Heart left ventricle (tissue), 16 donors: ENCODE results near the gene CDH23. TPM values are rescaled to one million over a fixed set of nuclear protein-coding genes. Genes with fewer than 3 reads are reported as not detected.

Experiments
- ATAC-seq, 4 donors: fragments of 200-7000 bp; cut with Tn5 transposase; one replicate each; pipeline ENCODE4 v1.9.1; 2020 to 2022; ENCODE audit warnings: moderate library complexity in 4 of 4, mild to moderate bottlenecking in 3 of 4, moderate number of reproducible peaks in 1 of 4
- DNase-seq, 5 donors: peaks; one replicate each; pipeline ENCODE4 v3.0.0-alpha.2; 2020
- H3K27ac ChIP-seq, 12 donors: fragments of 200-600 bp; sonication (generic) in 4 of 12; one replicate each; pipeline versions ENCODE4 v1.5.0 to v1.8.0; 2016 to 2022; ENCODE audit warnings: mild to moderate bottlenecking in 2 of 12
- H3K27me3 ChIP-seq, 9 donors: fragments of 200-600 bp; sonication (generic) in 2 of 9; one replicate each; pipeline versions ENCODE4 v1.5.1 to v1.8.0; 2016 to 2022; ENCODE audit warnings: mild to moderate bottlenecking in 3 of 9
- H3K36me3 ChIP-seq, 9 donors: fragments of 200-600 bp; sonication (generic) in 2 of 9; one replicate each; pipeline versions ENCODE4 v1.5.0 to v1.8.0; 2018 to 2022; ENCODE audit warnings: mild to moderate bottlenecking in 2 of 9
- H3K4me1 ChIP-seq, 12 donors: fragments of 200-600 bp; sonication (generic) in 4 of 12; one replicate each; pipeline versions ENCODE4 v1.5.0 to v1.8.0; 2016 to 2022; ENCODE audit warnings: mild to moderate bottlenecking in 3 of 12
- H3K4me3 ChIP-seq, 12 donors: fragments of 200-600 bp; sonication (generic) in 4 of 12; one replicate each; pipeline versions ENCODE4 v1.5.0 to v1.8.0; 2017 to 2022; ENCODE audit warnings: mild to moderate bottlenecking in 9 of 12, moderate library complexity in 4 of 12
- H3K9me3 ChIP-seq, 12 donors: fragments of 200-600 bp; sonication (generic) in 4 of 12; one replicate each; pipeline versions ENCODE4 v1.5.0 to v1.8.0; 2016 to 2022; ENCODE audit warnings: mild to moderate bottlenecking in 1 of 12
- CTCF ChIP-seq, 12 donors: fragments of 200-600 bp; sonication (generic) in 4 of 12; IDR thresholded peaks; one replicate each; pipeline versions ENCODE4 v1.5.0 to v1.8.0; 2018 to 2022; ENCODE audit warnings: antibody characterized with exemption in 12 of 12, mild to moderate bottlenecking in 5 of 12
- POLR2A ChIP-seq, 2 donors: fragments of 450-650 bp; IDR thresholded peaks; one replicate each; pipeline ENCODE4 v1.6.1; 2017; ENCODE audit warnings: antibody characterized with exemption in 2 of 2, mild to moderate bottlenecking in 2 of 2, moderate library complexity in 2 of 2
- WGBS, 4 donors: extraction: QIAGEN DNeasy Blood & Tissue Kit in 2 of 4; methylation state at CpG; one replicate each; pipeline versions ENCODE4 v1.1.5 to v1.1.7; 2013 to 2018; 5-methylcytosine and 5-hydroxymethylcytosine counted together
- intact Hi-C, 10 donors: fragments of 100-400 bp; cut with DNase I; formaldehyde crosslinking; loops; one replicate each; pipeline versions ENCODE4 v1.11.1 to v1.14.2; 2022
- polyA plus RNA-seq, 2 donors: library from polyadenylated mRNA; stranded (reverse); fragments of 200-250 nt; gene quantifications; one replicate each; pipeline ENCODE4 v1.2.3, GENCODE V29; 2013
- total RNA-seq, 9 donors: library from RNA; depleted of rRNA in 2 of 9; stranded (reverse); fragments of >200 nt in 2 of 9; fragmentation: NEBNext Ultra II Directional in 3 of 9; extraction: Animal tissue kit (Norgen Biotek cat#: 25700) in 3 of 9; gene quantifications; one replicate each; pipeline versions ENCODE4 v1.1.0 to v1.2.4, GENCODE V29; 2016 to 2023
- donor health status: ischemic (EF 13 %, LVEDD 7.1; RV severe dilation, severe dysfunction).
- donor health status: healthy with polysubstance abuse.
- donor health status: DM: no; HTN: yes; CAD: no.
- donor health status: DM: no; HTN: no; CAD: no.
- donor health status: ischemic (EF 25% LVEDD 6.9; RV normal size, moderate dysfunction).
- donor health status: ischemic (EF 25% LVEDD 5.7; RV mildly dilated, moderate dysfunction).
- donor health status: healthy.
- donor health status: DM: yes; HTN: yes; CAD: no.
- donor health status: ischemic (EF 35%, LVEDD 5.7; RV mildly dilated, moderate dysfunction).
- donor health status: nonischemic (EF 11% LVEDD 7.7; RV severe dilation, severe dysfunction).
- donor health status: DM: yes; HTN: yes; CAD: no.
- donor health status: PGD.
- donor health status: ischemic (EF 29% LVEDD 5.4; RV normal size, mild dysfunction).
- donor health status: nonischemic (EF 23%, LVEDD 6.1; RV moderate dilation, normal function).

CDH23 gene
- total and polyA plus RNA-seq, 11 donors = 1.2 to 8.6 (median 3.9) TPM

DNA sequence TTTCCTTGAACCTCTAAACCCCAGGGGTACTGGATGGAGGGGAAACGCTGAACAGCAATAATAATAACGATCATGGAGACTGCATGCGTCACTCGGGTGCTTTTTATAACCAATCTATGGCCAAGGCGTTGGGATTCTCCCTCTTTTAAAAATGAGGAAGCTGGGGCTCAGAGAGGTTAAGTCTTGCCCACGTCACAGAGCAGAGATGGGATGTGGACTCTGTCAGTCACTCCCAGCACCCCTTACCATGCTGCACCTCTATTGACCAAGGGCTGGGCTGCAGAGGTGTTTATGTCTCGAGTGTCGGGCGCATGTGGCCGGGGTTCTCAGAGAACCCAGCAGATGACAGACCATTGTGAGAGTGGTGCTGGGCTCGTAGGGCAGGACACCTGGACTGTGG is 129.9 kb downstream of the CDH23 start:
- H3K4me1 ChIP-seq = peaks cover 0 to 4% (median 0%) of the 10 kb centered on the region in 12 donors
- no peaks in the 10 kb centered on the region for H3K9me3 ChIP-seq
- no peaks in the 10 kb centered on the region for H3K36me3 ChIP-seq
- intact Hi-C loops = no loop called here
- H3K27me3 ChIP-seq = no peaks in the 10 kb centered on the region
- TF ChIP-seq POLR2A (IDR thresholded peaks at IDR 0.05) (no peak), CTCF (IDR thresholded peaks at IDR 0.05) (no peak)
- ATAC-seq (no peak), DNase-seq (no peak)
- H3K27ac ChIP-seq = no peak overlapping the region
- WGBS, 4 donors = 86 to 94% (median 91%) methylated on average over 6 to 11 of the region's 11 CpGs
- no peak overlapping the region for H3K4me3 ChIP-seq

DNA sequence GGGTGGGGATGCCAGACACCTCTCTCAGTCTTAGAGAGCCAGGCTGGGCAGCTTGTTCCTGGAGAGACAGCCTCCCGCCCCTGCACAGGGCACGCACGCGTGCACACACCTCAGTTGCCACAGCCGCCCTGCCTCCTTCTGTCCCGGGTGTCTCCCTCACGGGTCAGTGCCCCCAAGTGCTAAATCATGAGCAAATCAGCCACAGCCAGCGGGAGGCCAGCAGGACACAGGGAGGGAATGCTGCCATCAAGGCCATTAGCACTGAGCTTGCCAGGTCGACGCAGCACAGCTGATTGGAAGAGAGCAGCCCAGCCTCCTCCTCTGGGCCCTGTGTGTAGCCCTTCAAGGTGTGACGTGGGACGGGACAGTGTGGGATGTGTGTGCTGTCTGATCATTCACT is 130.4 kb downstream of the CDH23 start:
- no peak for TF ChIP-seq CTCF (IDR thresholded peaks at IDR 0.05)
- no peak for TF ChIP-seq POLR2A (IDR thresholded peaks at IDR 0.05)
- no peaks in the 10 kb centered on the region for H3K27me3 ChIP-seq
- H3K4me3 ChIP-seq = no peak overlapping the region
- peaks cover 0 to 4% (median 0%) of the 10 kb centered on the region in 12 donors for H3K4me1 ChIP-seq
- H3K36me3 ChIP-seq = no peaks in the 10 kb centered on the region
- DNase-seq (no peak), ATAC-seq (peak in 2 of 4 donors; percentile 8 to 24)
- intact Hi-C loops = no loop called here
- WGBS, 4 donors = 77 to 86% (median 82%) methylated on average over 5 to 12 of the region's 12 CpGs
- no peak overlapping the region for H3K27ac ChIP-seq
- no peaks in the 10 kb centered on the region for H3K9me3 ChIP-seq

DNA sequence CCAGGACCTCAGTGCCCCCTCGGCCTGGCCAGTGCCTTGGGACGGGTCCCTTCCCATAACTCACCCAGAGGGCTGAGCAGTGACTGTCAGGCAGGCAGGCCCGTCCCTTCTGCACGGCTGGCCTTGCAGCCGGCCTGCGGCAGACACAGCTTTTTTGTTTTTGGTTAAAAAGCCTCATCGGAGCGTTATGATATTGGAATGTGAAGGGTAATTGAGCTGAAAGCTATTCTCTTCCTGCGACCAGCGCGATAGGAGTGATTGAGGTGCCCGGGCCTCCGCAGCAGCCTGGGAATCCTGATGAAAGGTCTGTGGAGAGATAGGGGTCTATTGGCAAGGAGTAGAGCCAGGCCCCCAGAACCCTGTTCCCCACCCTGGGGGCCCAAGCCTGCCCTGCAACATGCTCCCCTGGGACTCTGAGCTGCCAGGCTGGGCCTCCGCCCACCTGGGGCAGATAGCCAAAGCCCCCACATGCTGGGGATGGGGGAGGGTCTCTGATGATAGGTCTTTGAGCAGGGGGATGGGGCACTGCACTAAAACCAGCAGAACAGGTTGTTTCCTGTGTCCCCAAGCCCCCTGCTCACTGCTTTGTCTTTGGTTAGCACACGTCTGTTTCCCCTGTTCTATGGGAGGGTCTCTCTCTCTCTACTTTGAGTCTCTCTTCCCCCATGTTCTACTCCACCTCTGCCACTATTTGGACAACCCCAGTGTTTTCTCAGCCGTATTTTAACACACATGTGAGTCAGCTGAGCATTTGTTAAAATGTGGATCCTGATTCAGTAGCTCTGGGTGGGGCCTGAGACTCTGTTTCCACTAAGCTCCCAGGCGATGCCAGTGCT is 131.9 kb downstream of the CDH23 start:
- Histone ChIP-seq H3K27me3 (no peaks in the 10 kb centered on the region), H3K36me3 (no peaks in the 10 kb centered on the region), H3K4me3 (no peak overlapping the region), H3K27ac (no peak overlapping the region), H3K4me1 (peaks cover 0 to 4% (median 0%) of the 10 kb centered on the region in 12 donors), H3K9me3 (no peaks in the 10 kb centered on the region)
- ATAC-seq (no peak), DNase-seq (no peak)
- TF ChIP-seq CTCF (IDR thresholded peaks at IDR 0.05) = no peak
- no peak for TF ChIP-seq POLR2A (IDR thresholded peaks at IDR 0.05)
- intact Hi-C loops = no loop called here
- WGBS, 4 donors = 85 to 89% (median 87%) methylated on average over 16 to 17 of the region's 17 CpGs

DNA sequence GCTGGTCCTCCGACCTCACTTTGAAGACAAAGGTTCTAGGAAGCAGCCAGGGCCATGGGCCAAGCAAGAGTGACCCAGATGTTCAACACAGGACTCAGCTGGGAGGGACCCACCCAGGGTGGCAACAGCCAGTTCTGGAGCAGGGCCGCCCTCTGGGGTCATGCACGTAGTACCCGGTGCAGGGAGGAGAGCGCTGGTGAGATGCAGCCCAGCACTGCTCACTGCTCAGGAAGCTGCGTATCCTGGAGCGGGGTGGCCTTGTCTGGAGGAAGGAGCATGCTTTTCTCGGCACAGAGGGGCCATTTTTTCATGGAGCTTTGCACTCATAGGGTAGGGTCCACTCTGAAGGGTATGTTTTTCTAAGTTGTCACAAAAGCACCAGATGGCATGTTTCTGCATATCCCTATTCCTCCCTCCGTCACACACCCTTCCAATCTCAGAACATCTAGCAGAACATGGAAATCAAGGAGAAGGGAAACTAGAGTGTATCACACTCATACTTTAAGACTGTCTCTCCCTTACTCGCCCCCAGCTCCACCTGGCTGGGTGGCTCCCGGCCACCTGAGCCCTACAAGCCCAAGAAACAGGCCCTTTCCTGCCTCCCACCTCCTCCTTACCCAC is 132.6 kb downstream of the CDH23 start:
- TF ChIP-seq CTCF (IDR thresholded peaks at IDR 0.05) = no peak
- no peak for TF ChIP-seq POLR2A (IDR thresholded peaks at IDR 0.05)
- DNase-seq = no peak
- intact Hi-C loops = no loop called here
- WGBS, 4 donors = 73 to 91% (median 80%) methylated on average over 11 of the region's 11 CpGs
- no peaks in the 10 kb centered on the region for H3K36me3 ChIP-seq
- H3K4me1 ChIP-seq = peaks cover 0 to 8% (median 0%) of the 10 kb centered on the region in 12 donors
- H3K27ac ChIP-seq = no peak overlapping the region
- no peak overlapping the region for H3K4me3 ChIP-seq
- H3K27me3 ChIP-seq = no peaks in the 10 kb centered on the region
- H3K9me3 ChIP-seq = no peaks in the 10 kb centered on the region
- ATAC-seq = peak in 2 of 4 donors; percentile 25 to 44
